ENCODE data around the gene R3HDM2.

- TF ChIP-seq ATF3 (IDR thresholded peaks at IDR 0.05) (no peak), REST (IDR thresholded peaks at IDR 0.05) (no peak), SP1 (IDR thresholded peaks at IDR 0.05) (no peak), CTCF (IDR thresholded peaks at IDR 0.05; ENCODE audit: low read depth, low read length, missing input control) (no peak), RAD21 (IDR thresholded peaks at IDR 0.05) (no peak), MAX (IDR thresholded peaks at IDR 0.05) (no peak), FOXA1 (IDR thresholded peaks at IDR 0.05) (no peak), RXRA (IDR thresholded peaks at IDR 0.05) (no peak), JUND (IDR thresholded peaks at IDR 0.05) (no peak), YY1 (IDR thresholded peaks at IDR 0.05) (no peak), NR2F2 (IDR thresholded peaks at IDR 0.05) (no peak), HNF4G (IDR thresholded peaks at IDR 0.05) (no peak), ZBTB33 (IDR thresholded peaks at IDR 0.05) (no peak)
Measured at GRCh38 chr12:57377103-57377840, 53.6 kb downstream of the R3HDM2 start.

Data from liver (tissue), 3 donors.